GM21737 (cell line): ENCODE measurements around the gene SRA1.
"Not testable (repeated sequence)": the region's sequence is repeated elsewhere in the genome, so short reads cannot be mapped to it uniquely, and the experiment has no call there.

ENCODE experiments used
- ATAC-seq: cut with Tn5 transposase; IDR thresholded peaks from one replicate; pipeline ENCODE4 v1.9.1; 2021; ENCODE audit warnings: mild to moderate bottlenecking, moderate library complexity; ENCODE audit not compliant: unreplicated experiment

The SRA1 gene

DNA sequence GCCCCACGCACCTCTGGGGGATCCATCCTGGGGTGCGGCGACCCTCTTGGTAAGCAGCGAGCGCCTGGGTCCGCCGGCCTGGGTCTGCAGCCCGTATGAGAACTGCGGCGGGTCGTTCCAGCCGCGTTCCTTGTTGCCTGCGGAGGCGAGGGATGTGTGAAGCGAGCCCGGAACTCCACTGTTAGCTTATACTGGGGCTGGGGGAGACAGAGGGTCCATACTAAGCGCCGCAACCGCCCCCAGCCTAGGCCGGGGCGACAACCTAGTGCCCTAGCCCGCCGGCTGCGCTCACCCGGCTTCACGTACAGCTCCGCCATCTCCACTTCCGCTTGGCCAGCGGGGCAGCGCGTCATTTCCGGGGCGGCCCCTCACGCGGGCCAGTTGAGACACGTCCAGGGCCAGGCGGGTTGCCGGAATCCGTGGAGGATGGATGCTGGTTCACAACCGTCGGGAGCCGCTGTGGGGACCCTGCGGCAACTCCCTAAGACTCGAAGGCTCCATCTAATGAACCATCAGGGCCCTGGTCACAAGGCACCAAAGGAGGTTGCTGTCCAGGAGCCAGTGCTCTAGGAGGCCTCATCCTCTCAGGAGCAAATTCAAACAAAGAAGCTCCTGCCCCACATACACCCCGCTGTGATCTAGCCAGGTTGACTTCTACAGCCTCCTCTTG is at the start of gene SRA1:
SRA1 (minus strand) TSS at position 338 of the 670 bp plus-strand sequence; CDS start at position 317, 21 bp downstream.
- peak; percentile 90 for ATAC-seq

DNA sequence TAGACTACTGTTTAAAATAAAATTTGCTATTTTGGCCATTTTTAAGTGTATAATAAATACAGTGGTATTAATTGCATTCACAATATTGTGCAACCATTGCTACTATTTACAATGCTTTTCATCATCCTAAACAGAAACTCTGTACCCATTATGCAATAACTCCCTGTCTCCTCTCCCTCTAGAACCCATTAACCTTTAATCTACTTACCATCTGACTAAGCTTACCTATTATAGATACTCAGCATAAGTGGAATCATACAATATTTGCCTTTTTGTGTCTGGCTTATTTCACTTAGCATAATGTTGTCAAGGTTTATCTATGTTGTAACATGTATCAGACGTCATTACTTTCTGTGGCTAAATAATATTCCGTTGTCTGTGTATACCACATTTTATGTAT is 49.8 kb upstream of the SRA1 start:
- ATAC-seq: no peak

DNA sequence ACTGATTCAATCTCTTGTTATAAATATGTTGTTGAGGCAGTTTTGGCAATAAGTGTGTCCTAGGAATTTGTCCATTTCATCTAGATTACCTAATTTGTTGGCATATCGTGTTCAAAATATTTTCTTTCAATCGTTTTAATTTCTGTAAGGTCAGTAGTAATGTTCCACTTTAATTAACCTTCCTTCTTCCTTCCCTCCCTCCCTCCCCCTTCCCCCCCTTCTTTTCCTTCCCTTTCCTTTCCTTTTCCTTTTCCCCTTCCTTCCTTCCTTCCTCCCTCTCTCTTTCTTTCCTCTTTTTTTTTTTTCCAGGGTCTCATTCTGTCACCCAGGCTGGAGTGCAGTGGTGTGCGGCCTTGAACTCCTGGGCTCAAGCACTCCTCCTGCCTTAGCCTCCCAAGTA is 48.6 kb upstream of the SRA1 start:
- no peak for ATAC-seq

DNA sequence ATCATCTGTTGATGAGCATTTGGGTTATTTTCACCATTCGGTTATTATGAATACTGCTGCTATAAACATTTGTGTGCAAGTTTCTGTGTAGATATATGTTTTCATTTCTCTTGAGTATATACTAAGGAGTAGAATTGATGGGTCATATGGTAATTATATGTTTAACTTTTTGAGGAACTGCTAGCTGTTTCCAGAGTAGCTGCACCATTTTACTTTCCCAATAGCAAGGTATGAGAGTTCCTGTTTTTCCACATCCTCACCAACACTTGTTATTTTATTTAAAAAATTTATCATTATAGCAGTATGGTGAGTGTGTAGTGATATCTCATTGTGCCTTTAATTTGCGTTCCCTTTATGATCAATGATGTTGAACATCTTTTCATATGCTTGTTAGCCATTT is 46.5 kb upstream of the SRA1 start:
- no peak for ATAC-seq

DNA sequence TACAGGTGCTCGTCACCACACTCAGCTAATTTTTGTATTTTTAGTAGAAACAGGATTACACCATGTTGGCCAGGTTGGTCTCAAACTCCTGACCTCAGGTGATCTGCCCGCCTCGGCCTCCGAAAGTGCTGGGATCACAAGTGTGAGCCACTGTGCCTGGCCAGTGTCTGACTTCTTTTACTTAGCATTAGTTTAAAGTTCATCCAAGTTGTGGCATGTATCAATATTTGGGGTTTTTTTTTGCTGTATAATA is 46.1 kb upstream of the SRA1 start:
- ATAC-seq: not testable (repeated sequence)

DNA sequence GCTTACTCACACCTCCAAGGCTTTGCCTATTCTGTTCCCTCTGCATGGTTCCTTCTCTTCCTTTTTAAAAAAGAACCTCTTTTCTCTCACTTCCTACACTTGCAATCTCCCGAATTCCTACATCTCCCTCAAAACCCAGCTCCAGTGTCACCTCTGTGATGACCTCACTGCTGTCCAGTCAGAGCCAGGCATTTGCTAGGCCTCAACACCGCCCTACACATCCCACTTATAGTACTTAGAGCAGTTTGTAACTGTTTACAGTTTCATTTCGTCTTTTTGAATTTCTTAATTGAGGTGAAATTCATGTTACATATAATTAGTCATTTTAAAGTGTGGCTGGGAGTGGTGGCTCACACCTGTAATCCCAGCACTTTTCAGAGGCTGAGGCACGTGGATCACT is 44.9 kb upstream of the SRA1 start:
- ATAC-seq: no peak

DNA sequence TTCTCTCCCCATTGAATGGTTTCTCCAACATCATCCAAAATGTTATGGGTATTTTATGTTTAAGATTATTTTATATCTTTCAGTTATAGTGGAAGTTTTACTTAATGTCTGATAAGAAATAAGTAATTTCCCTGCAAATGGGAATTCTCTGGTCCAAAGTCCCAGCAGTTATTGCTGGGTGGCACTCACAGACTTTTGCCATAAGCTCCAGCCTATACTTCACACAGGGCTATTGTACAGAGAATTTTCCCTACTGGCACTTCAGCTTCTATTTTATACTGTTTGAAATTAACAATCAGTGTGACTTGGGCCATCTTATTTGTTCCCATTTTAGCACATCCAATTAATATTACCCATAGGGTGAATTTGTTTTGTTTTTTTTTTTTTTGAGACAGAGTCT is 42.8 kb upstream of the SRA1 start:
- ATAC-seq: no peak

DNA sequence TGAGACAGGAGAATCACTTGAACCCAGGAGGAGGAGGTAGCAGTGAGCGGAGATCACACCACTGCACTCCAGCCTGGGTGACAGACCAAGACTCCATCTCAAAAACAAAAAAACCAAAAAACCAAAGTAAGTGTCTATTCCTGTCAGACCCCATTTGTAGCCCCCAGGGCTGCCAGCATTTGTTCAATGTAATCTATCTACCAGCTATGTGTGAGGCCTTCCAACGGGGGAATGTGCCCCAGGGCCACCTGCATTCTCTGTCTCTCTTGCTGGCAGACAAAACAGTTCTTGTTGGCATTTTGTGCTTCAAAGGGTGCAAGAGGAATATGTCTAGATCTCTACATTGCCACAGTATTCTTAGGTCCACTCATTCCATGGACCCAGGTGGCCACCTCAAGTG is 41.6 kb upstream of the SRA1 start:
- ATAC-seq: no peak

DNA sequence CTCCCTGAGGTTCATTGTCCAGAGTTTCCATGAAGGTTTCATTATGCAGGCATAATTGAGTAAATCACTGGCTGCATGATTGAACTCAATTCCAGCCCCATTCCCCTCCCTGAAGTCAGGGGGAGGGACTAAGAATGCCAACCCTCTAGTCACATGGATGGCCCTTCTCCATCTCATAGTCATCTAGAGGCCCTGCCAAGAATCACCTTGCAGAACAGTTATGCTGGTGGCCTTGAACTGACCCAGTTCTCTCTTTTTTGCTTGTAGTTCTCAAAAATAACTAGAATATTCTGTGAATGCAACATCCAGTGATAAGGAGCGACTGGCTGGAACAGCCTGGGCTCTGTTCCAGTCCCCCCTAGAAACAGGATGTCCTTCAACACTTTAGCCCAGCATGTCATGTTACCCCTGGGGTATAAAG is 39.1 kb upstream of the SRA1 start:
- ATAC-seq: no peak

DNA sequence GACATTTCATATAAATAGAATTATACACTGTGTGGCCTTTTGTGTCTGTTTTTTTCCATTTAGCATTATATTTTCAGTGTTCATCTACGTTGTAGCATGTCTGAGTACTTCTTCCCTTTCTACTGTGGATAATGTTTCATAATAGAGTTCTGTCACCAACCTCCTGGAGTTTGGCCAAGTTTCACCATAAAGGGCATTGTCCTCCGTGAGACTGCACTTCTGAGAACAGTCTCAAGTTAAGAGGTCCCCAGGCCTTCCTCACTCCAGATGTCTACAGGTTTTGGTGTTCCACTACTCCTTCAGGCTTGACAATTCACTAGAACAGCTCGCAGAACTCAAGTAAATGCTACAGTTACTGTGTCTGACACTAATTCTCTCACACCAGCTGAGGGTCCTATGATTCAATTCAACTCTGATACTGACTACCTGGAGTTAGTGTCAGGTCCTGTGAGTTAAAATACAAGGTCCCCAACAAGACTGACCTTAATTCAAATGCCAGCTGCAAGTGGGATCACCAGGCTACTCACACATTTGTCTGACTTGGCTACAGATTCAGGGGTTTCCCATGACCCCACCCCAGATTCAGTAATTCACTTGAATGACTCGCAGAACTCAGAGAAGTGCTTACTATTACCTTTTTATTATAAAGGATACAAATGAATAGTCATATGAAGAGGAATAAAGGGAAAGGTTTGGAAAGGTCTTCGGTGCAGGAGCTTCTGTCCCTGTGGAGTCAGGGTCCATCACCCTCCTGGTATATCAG is 38.4 kb upstream of the SRA1 start:
- ATAC-seq: no peak

DNA sequence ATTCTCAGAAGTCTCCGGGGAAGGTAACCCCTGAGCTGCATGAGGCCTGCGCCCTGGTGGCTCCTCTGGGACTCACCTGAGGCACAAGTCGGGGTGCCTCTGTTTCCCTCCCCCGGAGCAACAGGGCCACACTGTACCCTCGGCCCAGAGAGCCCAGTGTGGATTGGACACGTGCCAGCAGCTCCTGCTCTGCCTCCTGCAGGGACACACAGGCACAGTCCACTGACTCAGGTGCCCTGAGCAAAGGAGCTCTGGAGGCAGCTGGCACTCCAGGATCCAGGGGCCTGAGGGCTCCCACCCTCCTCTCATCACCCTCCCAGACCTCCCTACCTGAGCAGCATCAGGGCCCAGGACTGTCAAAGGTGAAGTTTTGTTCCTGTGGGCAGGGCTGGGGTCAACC is 36.9 kb upstream of the SRA1 start:
- no peak for ATAC-seq

DNA sequence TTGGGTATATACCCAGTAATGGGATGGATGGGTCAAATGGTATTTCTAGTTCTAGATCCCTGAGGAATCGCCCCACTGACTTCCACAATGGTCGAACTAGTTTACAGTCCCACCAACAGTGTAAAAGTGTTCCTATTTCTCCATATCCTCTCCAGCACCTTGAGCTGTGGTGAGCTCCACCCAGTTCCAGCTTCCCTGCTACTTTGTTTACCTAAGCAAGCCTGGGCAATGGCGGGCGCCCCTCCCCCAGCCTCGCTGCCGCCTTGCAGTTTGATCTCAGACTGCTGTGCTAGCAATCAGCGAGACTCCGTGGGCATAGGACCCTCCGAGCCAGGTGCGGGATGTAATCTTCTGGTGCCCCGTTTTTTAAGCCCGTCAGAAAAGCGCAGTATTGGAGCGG is 35.8 kb upstream of the SRA1 start:
- not testable (repeated sequence) for ATAC-seq

DNA sequence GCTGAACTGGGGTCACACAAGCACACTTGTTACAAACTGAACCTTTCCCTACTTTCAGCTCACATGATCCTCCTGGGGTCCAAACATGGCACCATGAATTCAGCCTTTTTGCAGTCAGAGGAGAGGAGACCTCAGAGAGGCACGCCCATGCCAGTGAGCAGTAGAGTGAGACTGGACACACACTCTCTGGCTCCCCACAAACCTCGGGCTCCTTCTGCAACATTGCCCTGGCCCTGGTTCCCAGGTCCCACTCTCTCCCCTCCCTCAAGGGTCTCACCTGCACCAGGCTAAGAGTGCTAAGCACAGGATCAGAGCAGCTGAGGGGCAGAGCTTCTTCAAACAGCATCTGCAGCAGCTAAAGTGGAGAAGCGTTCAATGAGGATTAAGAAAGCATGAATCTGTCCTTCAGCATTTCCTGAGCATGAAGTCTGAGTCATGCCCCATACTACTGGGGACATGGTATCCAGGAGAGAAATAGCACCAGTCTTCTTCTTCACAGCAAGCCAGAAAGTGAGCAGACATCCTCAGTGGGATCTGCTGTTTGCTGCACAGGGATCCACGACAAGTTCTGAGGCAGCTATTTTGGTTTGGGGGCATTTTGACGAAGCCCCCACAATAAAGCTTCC is 34.6 kb upstream of the SRA1 start:
- ATAC-seq: no peak

DNA sequence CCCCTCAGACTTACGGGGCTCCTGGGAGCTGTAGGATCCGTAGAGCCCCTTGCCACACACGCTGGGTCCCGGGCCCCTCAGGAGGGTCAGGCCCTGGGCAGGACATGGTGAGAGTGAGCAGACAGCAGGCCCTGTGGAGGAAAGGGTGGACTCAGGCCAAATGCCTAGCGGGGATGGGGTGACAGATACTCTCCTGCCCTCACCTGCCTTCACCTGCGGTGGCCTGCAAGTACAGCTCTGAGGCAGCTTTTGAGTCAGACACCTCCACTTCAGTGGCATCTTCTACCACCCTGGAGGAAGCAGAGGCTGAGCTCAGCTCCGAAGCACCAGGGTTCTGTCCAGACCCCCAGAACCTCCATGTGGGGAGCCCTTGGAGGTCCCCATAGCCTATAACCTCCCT is 33.6 kb upstream of the SRA1 start:
- no peak for ATAC-seq

DNA sequence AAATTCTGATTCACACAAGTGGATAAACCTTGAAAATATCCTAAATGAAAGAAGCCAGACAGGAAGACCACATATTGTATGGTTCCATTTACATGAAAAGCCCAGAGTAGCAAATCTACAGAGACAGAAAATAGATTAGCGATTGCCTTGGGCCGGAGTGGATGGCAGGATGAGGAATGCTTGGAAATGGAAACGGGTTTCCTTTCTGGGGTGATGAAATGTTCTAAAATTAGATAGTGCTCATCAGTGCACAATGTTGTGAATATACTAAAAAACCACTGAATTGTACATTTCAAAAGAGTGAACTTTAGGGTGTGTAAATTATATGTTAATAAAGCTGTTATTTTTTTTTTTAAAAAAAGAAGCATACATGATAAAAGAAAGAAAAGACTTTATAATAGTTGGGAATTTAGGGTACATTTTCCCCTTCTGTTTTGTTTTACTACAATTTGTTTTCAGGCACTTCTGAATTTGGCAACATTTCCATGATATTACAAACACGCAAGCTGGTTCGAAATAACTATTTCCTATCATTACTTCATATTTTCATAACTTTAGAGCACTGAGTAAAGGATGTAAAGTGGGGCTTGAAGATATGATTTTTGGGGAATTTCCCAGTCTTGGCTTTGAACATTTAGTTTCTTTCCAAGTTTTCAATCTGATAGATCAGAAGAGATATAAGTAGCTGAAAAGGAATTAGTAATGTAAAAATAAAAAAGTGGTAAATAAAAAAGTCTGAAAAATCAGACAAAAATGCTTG is 31.2 kb upstream of the SRA1 start:
- no peak for ATAC-seq

DNA sequence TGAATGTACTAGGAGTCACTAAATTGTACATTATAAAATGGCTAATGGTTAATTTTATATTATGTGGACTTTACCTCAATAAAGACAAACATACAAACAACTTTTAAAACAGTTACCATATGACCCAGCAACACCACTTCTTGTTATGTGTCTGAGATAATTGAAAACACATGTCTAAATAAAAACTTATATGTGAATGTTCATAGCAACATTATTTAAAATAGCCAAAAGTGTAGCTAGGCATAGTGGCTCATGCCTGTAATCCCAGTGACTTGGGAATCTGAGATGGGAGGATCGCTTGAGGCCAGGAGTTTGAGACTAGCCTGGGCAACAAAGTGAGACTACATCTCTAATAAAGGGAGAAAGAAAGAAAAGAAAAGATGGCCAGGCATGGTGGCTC is 30.2 kb upstream of the SRA1 start:
- no peak for ATAC-seq

DNA sequence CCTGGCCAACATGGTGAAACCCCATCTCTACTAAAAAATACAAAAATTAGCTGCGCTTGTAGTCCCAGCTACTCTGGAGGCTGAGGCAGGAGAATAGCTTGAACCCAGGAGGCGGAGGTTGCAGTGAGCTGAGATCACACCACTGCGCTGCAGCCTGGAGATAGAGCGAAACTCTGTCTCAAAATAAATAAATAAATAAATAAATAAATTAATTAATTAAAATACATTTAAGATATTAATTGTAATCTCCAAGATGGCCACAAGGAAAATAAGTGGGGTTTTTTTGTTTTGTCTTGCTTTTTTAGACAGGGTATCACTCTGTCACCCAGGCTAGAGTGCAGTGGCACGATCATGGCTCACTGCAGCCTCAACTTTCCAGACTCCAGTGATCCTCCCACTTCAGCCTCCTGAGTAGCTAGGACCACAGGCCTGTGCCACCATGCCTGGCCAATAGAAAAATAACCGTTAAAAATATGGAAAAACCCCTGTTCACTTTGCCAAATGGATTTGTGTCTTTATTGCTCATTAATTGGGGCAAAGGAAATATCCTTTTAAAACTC is 22.0 kb upstream of the SRA1 start:
- ATAC-seq: not testable (repeated sequence)

DNA sequence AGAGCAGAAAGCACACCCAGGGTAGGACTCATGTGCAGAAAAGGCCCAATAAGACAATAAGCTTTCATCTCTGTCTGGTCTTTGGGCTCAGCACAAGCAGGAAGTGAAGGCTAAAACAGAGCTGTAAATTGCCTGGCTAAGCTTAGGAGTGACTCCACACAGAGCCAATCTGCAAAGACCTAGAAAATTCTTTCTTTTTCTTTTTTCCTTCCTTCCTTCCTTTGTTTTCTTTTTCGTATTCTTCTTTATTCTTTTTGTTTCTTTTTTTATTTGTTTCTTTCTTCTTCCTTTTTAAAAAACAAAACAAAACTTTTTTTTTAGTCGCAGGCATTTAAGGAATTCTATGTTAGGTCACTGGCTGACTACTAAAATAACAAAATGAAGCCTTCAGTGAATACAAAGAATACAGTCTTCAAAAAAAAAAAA is 19.5 kb upstream of the SRA1 start:
- ATAC-seq: no peak

DNA sequence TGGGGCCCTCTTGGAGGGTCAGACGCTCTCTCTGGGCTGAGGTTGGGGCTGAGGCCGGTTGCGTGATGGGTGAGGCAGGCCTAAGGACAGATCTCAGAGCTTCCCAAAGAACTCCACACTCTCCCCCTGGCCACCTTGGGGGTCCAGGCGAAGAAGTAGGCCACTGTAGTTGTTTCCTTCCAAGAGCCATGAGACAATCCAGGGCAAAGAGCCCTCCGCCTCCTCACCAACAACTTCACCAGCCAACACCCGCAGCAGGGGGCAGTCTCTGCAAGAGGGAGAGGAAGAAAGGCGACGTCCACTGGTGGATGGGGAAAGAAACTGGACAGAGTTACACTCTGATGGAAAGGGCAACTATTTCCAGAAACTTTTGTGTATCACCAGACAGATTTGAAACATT is 18.0 kb upstream of the SRA1 start:
- ATAC-seq: no peak

DNA sequence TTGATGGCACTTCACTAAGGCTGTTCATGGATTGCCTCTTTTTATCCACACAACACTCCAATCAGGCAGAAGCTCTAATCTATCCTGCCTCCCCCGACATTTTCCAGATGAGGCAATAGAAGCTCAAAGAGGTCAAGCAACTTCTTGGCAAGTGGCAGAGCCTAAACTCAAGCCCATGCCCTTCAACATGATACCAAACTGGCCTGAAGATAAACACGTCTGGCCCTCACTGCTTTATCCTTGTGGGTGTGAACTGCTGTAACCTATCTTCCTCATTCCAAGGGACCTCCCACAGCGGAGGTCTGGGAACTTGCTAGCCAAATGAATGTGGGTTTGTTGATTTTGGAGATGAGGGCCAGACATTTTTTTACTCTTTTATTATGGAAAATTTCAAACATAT is 16.9 kb upstream of the SRA1 start:
- ATAC-seq: no peak

DNA sequence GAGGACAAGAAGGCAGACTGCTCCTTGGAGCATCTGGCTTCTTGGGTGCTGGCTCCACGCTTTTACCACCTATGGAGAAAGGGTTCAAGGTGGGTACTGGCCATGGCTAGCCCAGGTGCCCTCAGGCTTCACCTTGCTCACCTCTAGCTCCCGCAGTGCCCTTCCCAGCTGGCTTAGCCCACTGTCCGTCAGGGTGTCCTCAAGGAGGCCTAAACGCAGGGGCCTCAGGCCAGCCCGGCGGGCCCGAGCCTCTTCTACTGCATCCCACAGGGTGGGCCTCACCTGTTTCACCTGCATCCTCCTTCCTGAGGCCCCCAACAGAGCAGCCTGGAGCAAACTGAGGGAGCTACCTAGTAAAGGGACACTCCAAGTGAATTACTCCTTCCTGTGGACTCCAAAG is 16.4 kb upstream of the SRA1 start:
- no peak for ATAC-seq
